HL-60 (cell line): ENCODE measurements around the gene NKX2-2.

Experiments used
- POLR2AphosphoS5 ChIP-seq: IDR thresholded peaks from 2 replicates; pipeline ENCODE4 v1.6.1; 2012; ENCODE audit warnings: low read depth
- TF ChIP-seq, protein P1 (sequence below): IDR thresholded peaks from one replicate; pipeline ENCODE4 v1.5.1; 2011; ENCODE audit warnings: low read length, control low read depth, inconsistent platforms; ENCODE audit not compliant: insufficient read depth

DNA sequence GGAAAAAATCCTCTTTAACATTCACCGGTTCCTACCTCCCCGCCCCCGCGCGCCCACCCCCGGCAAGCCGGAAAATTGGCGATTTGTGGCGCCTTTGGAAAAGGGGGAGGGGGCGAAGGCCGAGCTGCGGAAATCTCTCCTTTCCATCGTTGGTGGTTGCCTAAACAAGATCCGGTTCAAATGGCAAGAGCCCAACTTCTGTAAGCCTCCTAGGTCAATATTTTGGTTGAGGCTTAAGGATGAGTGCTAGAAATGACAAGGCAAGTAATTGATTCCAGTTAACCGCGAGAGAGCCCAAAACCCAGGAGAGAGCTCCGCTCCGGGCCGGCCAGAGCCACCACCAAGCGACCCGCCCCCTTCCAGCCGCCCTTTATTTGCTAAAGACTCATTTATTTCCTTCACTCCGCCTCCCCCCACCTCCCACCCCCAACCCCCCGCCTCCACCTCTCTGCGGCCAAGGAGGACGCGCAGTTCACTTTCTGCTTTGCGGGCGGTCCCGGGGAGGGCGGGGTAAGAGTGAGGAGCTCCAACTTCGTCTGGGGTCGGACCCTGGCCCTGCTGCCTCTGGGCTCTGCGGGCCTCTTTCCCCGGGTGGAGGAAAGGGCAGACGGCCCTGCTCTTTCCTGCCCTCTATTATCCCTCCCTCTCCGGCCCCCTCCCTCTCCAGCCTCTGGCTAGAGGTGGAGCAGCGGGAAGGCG is 838 bp upstream of the NKX2-2 start:
- TF ChIP-seq, protein P1, sequence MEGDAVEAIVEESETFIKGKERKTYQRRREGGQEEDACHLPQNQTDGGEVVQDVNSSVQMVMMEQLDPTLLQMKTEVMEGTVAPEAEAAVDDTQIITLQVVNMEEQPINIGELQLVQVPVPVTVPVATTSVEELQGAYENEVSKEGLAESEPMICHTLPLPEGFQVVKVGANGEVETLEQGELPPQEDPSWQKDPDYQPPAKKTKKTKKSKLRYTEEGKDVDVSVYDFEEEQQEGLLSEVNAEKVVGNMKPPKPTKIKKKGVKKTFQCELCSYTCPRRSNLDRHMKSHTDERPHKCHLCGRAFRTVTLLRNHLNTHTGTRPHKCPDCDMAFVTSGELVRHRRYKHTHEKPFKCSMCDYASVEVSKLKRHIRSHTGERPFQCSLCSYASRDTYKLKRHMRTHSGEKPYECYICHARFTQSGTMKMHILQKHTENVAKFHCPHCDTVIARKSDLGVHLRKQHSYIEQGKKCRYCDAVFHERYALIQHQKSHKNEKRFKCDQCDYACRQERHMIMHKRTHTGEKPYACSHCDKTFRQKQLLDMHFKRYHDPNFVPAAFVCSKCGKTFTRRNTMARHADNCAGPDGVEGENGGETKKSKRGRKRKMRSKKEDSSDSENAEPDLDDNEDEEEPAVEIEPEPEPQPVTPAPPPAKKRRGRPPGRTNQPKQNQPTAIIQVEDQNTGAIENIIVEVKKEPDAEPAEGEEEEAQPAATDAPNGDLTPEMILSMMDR = no peak
- TF ChIP-seq POLR2AphosphoS5 = no peak
